ENCODE measurements around the gene INF2.
"Not testable (repeated sequence)": the region's sequence is repeated elsewhere in the genome, so short reads cannot be mapped to it uniquely, and the experiment has no call there.

The INF2 gene

DNA sequence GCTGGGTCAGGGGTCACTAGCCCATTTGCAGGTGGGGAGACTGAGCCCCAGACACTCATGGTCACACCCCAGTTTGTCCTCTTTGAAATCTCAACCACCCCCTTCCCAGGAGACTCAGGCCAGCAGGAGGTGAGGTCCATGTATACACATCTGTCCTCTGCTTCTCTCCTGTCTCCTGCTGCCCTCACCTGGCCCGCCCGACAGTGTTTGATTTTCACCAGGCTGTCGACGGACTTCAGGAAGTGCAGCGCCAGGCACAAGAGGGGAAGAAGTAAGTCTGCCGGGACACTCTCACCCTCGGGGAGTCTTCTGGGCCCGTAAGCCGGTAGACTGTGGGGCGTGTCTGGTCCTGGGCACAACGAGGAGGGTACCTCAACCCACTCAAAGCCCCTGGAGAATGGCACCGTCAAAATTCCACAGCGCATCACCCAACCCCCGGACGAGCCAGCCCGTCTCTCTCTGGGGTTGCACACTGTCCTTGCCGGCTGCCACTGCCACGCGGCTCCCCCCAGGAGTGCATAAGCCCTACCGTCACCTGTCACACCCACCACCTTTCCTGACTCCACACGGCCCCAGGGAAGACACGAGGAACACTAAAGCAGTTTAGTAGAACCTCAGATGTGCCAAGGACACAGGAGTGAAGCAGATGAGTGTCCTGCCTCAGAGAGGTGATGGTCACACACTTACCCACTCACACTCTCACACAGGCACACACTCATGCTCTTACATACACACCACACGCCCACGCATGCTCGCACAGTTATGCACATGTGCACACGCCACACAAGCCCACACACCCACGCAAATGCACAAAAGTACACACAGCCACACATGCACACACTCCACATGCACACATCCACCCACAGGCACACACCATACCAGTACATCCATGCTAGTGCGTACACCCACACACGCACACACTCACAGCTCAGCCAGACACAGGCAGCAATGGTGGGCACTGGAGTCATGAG lies 50.4 kb downstream of the INF2 start:
- DNase-seq = no peak

DNA sequence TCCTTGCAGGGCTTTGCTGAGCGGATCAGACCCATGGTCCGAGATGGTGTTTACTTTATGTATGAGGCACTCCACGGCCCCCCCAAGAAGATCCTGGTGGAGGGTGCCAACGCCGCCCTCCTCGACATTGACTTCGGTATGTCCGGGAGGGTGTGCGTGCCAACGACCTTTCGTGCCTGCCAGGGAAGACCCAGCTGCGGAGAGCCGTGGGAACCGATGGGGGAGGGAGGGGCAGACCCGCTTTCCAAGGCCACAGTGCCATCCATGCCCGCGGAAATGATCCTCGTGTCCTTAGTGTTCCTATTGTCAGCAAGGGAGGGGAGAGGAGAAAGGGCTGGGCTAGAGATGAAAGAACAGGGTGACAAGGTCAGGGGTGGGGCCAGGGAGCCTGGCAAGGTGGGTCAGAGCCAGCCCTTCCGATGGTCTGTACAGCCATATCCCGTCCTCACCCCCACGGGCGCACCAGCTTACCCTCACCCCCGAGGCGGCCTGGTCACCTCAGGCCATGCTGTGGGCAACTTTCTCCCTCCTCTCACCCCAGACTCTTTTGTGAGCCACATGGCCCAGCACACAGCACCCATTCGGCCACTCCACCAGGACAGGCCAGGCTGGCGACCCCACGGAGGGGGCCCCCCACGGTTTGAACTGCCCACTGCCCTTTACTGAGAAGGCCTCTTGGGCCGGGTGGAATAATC lies 51.8 kb downstream of the INF2 start:
- no peak for DNase-seq

DNA sequence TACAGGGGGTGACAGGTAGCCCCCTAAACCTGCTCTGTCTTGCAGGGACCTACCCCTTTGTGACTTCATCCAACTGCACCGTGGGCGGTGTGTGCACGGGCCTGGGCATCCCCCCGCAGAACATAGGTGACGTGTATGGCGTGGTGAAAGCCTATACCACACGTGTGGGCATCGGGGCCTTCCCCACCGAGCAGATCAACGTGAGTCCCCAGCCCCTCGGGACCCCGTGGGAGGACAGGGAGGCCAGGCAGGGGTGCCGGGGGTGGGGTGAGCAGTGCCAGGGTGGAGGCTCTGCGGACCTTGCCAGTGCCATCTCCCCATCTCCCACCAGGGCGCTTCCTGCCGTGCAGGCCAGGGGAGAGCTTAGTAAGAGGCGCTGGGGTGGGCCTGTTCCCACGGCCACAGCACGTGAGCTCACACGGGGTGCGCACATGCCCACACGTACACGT lies 52.4 kb downstream of the INF2 start:
- no peak for DNase-seq

DNA sequence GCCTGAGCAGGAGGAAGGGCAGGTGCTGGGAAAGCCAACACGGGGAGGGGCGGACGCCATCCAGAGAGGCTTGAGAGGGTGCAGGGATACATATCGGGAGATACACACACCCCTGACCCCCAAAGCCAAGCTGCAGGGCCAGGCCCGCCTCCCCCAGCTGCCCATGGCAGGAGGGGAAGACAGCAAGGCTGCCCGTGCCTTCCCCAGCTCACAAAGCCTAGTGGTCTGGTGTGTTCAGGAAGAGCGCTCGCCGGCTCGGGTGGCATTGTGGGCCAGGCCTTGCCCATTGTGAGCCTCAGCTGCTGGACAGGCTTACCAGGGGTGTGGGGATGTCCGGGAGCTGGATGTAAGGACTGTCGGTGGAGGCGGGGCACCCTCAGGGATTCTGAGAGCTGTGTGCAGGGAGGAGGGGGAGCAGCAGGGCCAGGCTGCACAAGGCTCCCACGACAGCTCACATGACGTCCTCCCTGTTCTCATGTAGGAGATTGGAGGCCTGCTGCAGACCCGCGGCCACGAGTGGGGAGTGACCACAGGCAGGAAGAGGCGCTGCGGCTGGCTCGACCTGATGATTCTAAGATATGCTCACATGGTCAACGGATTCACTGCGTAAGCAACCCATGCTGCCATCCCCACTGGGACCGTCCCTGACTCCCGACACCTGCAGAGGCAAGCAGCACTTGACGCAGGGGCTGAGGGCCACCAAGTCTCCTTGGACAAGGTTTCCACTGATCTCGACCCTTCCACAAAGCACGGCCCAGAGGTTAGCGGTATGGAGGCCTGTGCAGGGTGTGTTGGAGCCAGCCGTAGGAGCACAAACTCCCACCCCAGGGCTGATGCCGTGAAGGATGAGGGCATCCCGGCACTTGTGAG lies 53.4 kb downstream of the INF2 start:
- DNase-seq = no peak

DNA sequence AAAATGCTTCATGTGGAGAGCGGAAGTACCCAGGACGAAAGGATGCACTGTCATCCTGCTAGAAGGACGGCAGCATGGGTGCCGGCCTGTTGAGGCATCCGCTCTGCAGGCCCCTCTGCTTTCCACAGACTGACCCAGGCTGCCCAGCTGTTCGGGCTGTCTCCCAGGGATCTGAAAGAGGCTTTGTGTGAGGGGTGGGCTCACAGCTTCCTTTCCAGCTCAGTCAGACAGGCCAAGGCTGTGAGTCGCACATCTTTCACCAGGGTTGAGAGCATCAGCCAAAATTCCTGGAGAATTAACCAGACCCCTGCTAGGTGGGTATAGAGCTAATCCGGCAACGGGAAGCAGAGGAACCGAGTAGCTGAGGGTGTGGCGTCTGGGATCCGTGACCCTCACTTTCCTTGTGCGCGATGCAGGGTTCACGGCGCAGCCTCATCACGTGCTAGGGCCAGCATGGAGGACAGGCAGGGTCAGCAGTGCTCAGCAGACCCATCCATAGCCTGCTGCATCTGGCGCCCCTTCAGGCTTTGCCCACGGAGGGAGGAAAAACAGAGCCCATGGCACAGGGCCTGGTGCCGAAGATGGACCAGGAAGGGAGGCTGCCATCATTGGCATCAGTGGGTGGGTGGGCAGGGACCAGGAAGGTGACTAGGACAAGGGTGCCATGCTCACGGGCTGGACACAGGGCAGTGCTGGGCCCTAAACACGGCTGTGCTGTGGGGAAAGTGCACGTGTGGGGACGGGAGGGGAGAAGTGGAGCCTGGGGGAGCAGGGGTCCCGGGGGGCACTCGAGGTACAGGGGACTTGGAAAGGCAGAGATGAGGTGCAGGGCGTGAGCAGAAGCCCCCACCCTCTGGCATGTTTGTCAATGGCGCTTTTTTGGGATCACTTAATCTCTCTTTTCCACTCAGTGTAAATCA lies 54.3 kb downstream of the INF2 start:
- DNase-seq = no peak

DNA sequence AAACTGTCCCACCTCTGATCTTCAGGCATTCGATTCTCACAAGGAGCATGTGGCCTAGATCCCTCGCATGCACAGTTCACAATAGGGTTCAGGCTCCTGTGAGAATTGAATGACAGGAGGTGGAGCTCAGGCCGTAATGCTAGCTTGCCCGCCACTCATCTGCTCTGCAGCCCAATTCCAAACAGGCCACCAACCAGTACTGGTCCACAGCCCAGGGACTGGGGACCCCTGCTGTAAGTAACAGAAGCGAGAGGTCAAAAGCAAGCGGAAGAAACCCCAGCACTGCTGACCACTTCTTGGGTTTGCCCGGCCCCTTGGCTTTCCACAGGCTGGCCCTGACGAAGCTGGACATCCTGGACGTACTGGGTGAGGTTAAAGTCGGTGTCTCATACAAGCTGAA lies 55.1 kb downstream of the INF2 start:
- DNase-seq = no peak

DNA sequence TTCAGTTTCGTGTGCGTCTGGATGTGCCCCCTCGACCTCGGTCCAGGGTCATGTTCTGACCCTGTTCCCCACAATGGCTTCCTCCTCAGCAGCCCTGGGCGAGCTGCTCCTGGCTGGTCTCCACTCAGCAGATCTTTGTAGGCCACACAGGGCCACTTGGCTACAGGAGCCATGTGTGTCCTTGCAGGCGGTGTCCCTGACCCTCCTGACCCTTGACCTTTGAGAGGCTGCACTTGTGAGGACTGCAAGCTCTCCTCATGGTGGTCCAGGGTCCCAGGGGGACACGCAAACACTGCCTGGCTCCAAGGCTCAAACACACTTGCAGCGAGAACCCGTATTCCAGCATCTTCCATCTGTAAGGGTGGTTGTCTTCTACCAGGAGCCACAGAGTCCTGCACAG lies 56.0 kb downstream of the INF2 start:
- no peak for DNase-seq

DNA sequence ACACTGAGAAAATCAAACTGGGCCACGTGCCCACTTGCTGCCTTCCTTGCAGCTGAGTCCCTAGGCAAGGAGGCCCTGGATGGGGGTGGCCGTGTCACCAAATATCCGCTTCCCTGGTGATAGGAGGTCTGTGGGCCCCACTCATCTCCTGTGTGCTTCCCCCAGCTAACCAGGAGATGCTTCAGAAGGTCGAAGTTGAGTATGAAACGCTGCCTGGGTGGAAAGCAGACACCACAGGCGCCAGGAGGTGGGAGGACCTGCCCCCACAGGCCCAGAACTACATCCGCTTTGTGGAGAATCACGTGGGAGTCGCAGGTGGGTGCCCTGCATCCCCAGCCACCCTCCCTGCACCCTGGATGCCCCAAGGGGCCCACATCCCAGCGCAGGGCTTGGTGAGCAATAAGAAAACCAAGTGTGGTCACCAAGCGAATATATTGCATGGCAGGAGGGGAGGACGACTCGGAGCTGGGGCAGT lies 56.7 kb downstream of the INF2 start:
- no peak for DNase-seq

DNA sequence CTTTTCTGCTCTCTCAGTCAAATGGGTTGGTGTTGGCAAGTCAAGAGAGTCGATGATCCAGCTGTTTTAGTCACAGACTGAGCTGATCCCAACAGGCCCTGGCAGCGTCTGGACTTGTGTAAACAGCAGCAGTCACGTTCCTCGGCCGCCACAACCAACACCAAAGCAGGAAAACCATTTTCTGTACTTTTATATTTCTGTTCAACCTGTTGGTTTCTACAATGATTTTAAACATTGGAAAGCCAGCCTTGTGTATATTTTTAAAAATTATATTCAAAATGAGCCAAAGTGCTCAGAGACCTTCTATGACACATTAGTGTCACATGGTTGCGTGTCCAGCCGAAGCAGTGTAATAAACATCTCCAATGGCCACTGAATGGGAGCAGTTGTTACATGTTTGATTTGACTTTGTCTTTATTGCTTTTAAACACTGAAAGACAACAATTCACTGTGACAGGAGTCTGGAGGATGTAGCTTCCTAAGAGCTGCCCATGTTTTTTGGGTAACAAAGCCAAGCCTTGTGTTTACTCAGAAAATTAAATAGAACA lies 57.6 kb downstream of the INF2 start:
- DNase-seq = no peak

DNA sequence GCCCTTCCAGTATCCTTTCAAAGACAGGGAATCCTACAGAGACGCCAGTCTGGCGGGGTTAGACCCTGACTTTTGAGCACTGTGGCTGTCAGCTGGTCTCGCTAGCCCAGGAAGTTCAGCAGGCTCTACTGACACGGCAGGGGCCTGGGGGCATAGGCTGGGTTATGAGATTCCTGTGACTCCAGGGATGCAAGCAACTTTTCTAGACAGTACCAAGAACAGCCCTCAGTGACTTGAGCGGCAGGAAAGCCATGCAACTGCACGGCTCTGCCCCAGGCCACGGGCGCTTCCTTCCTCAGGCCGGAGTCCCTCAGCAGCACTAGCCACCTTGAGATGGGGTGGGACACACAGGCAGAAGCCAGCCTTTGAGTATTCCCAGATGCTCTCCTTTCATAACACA lies 58.5 kb downstream of the INF2 start:
- no peak for DNase-seq

DNA sequence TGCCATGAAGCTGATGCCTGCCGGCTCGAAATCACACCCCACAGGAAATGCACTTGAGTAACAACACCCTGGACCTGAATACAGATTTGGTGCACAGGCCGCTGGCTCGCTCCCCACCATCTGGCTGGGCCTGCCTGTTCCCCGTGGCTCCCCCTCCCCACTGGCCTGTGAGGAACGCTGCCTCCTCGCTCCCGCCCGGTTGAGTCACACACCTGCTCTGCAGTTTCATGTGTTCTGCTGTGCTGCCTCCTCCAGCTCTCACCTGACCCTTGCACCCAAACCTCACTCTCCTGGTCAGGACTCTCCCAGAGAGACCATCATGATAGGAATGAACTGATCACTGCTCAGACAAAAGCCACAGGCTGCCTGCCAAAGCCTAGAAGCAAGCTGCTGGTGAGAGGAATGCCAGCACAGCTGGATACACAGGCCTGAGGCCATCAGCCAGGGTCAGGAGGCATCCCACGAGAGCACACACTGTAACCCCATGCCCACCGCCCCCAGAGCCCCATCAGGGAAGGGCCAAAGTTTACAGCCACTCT lies 59.8 kb downstream of the INF2 start:
- no peak for DNase-seq

DNA sequence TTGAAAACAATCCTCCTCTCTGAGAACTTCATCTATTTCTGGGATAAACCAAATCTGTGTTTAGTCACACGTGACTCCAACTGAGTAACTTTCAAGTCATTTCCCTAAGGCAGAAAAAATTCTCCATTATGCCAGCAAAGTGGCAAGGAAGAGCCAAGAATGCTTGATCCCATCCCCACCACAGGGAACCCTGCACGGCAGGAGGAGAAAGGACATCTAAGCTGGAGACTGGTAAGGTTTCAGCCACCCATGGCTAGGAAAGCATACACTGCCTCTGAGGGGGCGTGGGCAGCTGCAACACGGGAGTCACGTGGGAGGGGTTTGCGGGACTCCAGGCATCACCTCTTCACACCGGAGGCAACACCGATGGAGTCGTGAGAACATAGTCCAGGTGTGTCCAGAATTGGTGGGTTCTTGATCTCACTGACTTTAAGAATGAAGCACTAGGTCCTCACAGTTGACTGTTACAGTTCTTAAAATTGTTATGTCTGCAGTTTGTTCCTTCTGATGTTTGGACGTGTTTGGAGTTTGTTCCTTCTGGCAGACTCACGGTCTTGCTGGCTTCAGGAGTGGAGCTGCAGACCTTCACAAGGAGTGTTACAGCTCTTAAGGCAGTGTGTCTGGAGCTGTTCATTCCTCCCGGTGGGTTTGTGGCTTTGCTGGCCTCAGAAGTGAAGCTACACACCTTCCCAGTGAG lies 60.8 kb downstream of the INF2 start:
- no peak for DNase-seq

DNA sequence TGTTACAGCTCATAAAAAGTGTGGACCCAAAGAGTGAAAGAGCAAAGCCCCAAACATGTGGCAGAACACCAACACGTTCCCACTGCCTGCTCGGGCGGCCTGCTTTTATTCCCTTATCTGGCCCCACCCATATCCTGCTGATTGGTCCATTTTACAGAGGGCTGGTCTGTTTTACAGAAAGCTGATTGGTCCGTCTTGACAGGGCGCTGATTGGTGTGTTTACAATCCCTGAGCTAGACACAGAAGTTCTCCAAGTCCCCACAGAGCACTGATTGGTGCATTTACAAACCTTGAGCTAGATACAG lies 61.3 kb downstream of the INF2 start:
- DNase-seq = not testable (repeated sequence)

DNA sequence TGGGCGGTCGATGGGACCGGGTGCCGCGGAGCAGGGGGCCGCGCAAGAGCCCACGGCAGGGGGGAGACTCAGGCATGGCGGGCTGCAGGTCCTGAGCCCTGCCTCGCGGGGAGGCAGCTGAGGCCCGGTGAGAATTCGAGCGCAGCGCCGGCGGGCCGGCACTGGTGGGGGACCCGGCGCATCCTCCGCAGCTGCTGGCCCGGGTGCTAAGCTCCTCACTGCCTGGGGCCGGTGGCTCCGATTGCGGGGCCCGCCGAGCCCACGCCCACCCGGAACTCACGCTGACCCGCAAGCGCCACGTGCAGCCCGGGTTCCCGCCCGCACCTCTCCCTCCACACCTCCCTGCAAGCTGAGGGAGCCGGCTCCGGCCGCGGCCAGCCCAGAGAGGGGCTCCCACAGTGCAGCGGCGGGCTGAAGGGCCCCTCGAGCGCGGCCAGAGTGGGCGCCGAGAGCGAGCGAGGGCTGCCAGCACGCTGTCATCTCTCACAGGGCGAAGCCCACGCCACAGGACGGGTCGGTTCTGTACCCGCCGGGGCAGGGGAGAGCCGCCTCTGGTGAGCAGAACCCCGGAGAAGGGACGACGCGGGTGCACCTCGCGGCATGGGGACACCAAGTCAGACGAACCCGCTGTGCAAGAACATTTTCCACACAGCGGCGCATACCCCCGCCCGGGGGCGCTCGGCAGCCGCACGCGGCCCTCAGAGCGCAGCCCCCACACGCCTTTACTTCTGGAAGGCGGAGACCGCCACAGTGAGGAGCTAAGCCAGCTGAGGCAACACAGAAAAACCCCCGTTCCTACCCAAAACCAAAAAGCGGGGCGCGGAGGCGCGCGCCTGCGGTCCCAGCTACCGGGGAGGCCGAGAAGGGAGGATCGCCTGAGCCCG lies 62.4 kb downstream of the INF2 start:
- DNase-seq = no peak

DNA sequence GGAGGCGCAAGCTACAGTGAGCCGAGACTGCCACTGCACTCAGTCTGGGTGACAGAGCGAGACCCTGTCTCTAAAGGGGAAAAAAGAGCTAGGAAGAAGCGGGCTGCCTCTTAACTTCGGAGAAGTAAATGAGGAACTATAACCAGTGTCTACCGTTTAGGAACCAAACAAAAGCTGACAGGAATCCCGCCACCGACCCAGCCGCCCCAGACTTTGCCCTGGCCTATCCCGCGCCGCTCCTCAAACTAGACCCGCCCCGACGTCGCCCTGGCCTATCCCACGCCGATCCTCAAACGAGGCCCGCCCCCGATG lies 63.0 kb downstream of the INF2 start:
- no peak for DNase-seq

DNA sequence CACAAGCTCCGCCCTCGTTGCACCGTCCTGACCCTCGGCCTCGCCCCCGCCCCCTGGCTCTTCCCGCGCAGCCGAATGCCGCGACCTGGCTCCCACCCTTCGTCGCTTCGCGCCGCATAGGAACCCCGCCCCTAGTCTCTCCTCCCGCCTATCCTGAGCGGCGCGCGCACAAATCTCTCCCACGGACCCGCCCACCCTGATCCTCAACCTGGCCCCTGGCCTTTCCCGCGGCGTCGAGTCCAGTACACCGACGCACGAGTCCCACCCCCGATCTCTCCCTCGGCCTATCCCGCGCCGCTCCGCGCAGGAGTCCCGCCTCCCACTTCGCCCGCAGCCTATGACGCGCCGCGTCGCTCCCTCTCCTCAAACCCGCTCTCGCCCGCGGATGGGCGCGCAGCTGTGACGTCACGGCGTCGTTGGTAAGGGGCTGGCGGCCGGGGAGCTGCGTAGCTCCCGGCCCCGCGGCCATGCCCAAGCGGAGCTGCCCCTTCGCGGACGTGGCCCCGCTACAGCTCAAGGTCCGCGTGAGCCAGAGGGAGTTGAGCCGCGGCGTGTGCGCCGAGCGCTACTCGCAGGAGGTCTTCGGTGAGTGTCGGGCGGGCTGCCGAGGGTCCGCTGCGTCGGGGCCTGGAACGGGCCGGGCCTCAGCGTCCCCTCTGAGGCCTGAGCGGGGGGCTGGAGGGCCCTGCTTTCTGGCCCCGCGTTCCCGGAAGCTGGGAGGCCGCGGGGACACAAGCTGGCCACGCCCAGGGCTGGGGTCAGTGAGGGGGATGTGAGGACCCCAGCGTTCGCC lies 63.5 kb downstream of the INF2 start, which contains the start of gene SIVA1:
TSS of gene SIVA1 (plus strand) at position 413 of the 793 bp plus-strand sequence. CDS start at position 468, 55 bp downstream.
- DNase-seq = peak; percentile 100

DNA sequence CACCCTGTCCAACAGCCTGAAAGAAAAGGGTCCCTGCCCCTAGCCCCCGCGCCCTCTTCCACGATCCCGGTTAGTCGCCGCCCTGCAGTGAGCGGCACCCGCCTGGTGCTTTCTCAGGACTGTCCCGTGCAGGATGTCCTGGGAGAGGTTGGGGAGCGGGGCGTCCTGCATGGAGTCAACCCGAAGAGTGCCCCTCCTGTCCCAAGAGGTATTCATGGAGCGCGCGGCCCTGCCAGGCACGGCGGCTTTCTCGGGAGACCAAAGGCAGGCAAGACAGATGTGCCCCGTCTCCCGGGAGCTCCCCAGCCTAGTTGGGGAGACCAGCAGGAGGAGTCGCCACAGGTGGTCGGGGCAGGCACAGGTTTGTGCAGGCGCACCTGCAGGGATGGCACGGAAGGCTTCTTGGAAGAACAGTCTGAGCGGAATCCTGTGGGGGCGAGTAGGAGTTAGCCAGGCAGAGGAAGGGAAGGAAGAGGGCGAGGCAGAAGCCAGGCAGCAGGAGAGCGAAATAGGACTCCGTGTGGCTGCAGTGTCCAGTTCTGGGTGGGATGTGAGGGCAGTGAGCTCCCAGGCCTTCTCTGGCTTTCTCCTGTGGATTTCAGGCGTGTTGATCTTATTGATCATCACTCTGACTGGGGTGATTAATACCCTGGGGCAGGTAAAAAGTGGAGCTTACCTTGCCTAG lies 64.3 kb downstream of the INF2 start:
- DNase-seq = peak; percentile 67

DNA sequence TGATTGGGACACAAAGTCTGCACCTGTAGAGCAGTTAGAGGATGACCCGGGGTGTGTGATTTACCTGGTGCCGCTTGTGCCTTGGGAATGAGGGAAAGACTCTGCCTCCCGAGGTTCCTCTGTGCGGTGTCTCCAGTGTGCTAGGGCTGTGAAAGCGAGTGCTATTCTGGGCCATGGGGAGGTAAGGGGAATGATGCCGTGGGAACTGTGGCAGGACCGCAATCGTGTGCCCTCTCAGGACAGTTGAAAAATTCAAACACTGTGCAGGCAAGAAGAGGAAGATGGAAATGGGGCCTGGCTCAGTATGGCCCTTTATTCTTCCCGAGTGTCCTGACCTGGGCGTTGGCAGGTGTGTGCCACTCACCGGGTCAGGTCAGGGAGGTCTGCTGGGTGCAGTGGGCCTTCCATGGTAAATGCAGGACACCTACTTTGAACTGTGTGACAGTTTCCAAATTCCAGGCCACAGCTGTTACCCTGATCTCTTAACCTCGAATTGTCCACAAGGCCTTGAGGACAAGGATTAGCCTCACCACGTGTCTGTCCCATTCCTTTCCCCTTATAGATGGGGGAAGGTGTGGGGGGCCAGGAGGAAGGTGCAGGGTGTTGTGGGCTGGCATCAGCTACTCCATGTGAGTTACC lies 64.9 kb downstream of the INF2 start:
- DNase-seq = no peak
